OCI-LY3 (cell line): ENCODE data around the gene SNAPC4.

Experiments used
- H2AFZ ChIP-seq: fragments of 200-600, 300-600 bp; shearing (Covaris generic); 2 replicates; pipeline ENCODE4 v1.6.0; 2014; ENCODE audit warnings: antibody characterized with exemption, low read depth, low read length
- H3K27ac ChIP-seq: fragments of 200-600, 300-600 bp; sonication (generic); 2 replicates; pipeline ENCODE4 v1.5.1; 2014; ENCODE audit warnings: mild to moderate bottlenecking, low read length, moderate library complexity, mixed read lengths
- H3K27me3 ChIP-seq: fragments of 200-600, 300-600 bp; sonication (generic); 2 replicates; pipeline ENCODE4 v1.6.1; 2014; ENCODE audit warnings: low read depth, low read length, mixed read lengths
- H3K36me3 ChIP-seq: fragments of 200-600, 300-600 bp; sonication (generic); replicated peaks from 2 replicates; pipeline ENCODE3; 2014; ENCODE audit warnings: low read depth, low read length, mixed read lengths
- H3K4me1 ChIP-seq: fragments of 300-600, 200-600 bp; sonication (generic); 2 replicates; pipeline ENCODE4 v1.6.1; 2014; ENCODE audit warnings: low read length, mixed read lengths
- H3K4me2 ChIP-seq: fragments of 200-600, 300-600 bp; sonication (generic); 2 replicates; pipeline ENCODE4 v1.6.1; 2014; ENCODE audit warnings: low read length, mixed read lengths
- H3K4me3 ChIP-seq: fragments of 300-600, 200-600 bp; sonication (generic); 2 replicates; pipeline ENCODE4 v1.5.1; 2014; ENCODE audit warnings: antibody characterized with exemption, mild to moderate bottlenecking, low read length, moderate library complexity
- H3K79me2 ChIP-seq: fragments of 300-600, 200-600 bp; shearing (Covaris generic); 2 replicates; pipeline ENCODE4 v1.6.1; 2014; ENCODE audit warnings: mild to moderate bottlenecking, low read length, mixed read lengths
- H3K9ac ChIP-seq: fragments of 300-600, 200-600 bp; shearing (Covaris generic); 2 replicates; pipeline ENCODE4 v1.6.0; 2014; ENCODE audit warnings: mild to moderate bottlenecking, low read length, moderate library complexity
- H3K9me3 ChIP-seq: fragments of 200-600, 300-600 bp; shearing (Covaris generic); 2 replicates; pipeline ENCODE4 v1.6.1; 2014; ENCODE audit warnings: low read length, mixed read lengths; ENCODE audit not compliant: insufficient read depth
- H4K20me1 ChIP-seq: fragments of 200-600, 300-600 bp; sonication (generic); 2 replicates; pipeline ENCODE4 v1.6.1; 2016; ENCODE audit warnings: low read length, mixed read lengths; ENCODE audit not compliant: insufficient read depth
- EZH2phosphoT487 ChIP-seq: fragments of 200-600 bp; shearing (Covaris generic); IDR thresholded peaks from 2 replicates; pipeline ENCODE4 v1.6.1; 2018; ENCODE audit warnings: antibody characterized with exemption, mixed run types, low read depth
- TF ChIP-seq, protein P1 (sequence below): fragments of 200-600, 300-600 bp; sonication (generic); IDR thresholded peaks from 2 replicates; pipeline ENCODE4 v1.5.1; 2014; ENCODE audit warnings: antibody characterized with exemption, low read length, low read depth

The SNAPC4 gene

DNA sequence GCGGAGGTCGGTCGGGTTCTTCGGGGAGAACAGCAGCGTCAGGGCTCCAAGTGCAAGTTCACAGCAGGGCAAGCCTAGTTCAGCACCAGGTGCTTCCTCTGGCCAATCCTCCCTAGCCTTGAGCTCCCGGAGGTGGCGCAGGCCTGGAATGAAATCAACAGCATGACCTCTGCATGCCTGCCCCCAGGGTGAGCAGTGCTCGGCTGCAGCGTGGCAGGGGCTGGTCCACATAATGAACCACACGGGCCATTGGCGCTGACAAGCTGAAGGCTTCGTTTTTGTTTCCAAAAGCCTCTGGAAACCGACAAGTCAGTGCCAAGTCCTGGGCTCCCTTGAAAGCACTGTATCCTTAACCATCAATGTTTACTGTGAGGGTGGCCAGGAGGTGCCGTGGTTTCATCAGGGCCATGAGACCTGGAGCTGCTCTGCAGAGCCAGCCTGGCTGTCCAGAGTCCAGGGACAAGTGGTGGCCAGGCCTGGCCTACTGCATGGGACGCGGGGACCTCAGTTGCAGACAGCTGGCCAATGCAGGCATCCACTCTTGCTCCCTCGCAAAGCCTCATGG is 41.8 kb upstream of the SNAPC4 start:
- Histone ChIP-seq H3K4me1 (peaks cover 14% of the 10 kb centered on the region), H4K20me1 (peaks cover 18% of the 10 kb centered on the region), H3K9me3 (no peaks in the 10 kb centered on the region), H3K4me2 (no peak overlapping the region), H3K27me3 (no peaks in the 10 kb centered on the region), H3K79me2 (peaks cover 27% of the 10 kb centered on the region), H3K9ac (no peak overlapping the region), H3K4me3 (no peak overlapping the region), H3K27ac (no peak overlapping the region), H3K36me3 (peaks cover 31% of the 10 kb centered on the region), H2AFZ (no peak overlapping the region)
- TF ChIP-seq, protein P1, sequence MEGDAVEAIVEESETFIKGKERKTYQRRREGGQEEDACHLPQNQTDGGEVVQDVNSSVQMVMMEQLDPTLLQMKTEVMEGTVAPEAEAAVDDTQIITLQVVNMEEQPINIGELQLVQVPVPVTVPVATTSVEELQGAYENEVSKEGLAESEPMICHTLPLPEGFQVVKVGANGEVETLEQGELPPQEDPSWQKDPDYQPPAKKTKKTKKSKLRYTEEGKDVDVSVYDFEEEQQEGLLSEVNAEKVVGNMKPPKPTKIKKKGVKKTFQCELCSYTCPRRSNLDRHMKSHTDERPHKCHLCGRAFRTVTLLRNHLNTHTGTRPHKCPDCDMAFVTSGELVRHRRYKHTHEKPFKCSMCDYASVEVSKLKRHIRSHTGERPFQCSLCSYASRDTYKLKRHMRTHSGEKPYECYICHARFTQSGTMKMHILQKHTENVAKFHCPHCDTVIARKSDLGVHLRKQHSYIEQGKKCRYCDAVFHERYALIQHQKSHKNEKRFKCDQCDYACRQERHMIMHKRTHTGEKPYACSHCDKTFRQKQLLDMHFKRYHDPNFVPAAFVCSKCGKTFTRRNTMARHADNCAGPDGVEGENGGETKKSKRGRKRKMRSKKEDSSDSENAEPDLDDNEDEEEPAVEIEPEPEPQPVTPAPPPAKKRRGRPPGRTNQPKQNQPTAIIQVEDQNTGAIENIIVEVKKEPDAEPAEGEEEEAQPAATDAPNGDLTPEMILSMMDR = no peak
- TF ChIP-seq EZH2phosphoT487 = no peak

DNA sequence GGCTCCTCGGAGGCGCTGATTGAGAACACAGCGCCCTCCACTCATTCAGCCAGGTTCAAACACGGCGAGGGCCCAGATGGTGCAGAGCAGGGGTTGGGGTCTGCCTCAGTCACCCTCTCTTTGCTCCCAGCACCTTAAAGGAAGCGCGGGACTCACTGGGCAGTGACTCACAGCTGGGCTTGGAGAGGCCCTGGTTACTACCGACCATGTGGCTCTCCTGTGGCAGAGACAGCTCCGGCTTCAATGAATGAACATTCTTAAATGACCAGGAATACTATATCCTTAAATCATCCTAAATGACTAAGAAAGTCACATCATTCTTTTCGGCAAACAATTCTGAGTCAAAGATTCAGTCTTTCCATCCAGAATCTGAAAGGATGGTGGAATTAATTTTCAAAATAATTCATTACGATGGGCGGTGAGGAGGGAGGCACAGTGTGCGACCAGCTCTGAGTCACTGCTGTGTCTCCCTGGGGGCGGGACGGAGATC is 41.3 kb upstream of the SNAPC4 start:
- Histone ChIP-seq H2AFZ (no peak overlapping the region), H3K4me1 (peaks cover 14% of the 10 kb centered on the region), H3K79me2 (peaks cover 32% of the 10 kb centered on the region), H3K27ac (no peak overlapping the region), H3K27me3 (no peaks in the 10 kb centered on the region), H3K4me2 (no peak overlapping the region), H3K9ac (no peak overlapping the region), H3K4me3 (no peak overlapping the region), H3K9me3 (no peaks in the 10 kb centered on the region), H3K36me3 (peaks cover 27% of the 10 kb centered on the region), H4K20me1 (peaks cover 20% of the 10 kb centered on the region)
- TF ChIP-seq, protein P1 = no peak
- no peak for TF ChIP-seq EZH2phosphoT487

DNA sequence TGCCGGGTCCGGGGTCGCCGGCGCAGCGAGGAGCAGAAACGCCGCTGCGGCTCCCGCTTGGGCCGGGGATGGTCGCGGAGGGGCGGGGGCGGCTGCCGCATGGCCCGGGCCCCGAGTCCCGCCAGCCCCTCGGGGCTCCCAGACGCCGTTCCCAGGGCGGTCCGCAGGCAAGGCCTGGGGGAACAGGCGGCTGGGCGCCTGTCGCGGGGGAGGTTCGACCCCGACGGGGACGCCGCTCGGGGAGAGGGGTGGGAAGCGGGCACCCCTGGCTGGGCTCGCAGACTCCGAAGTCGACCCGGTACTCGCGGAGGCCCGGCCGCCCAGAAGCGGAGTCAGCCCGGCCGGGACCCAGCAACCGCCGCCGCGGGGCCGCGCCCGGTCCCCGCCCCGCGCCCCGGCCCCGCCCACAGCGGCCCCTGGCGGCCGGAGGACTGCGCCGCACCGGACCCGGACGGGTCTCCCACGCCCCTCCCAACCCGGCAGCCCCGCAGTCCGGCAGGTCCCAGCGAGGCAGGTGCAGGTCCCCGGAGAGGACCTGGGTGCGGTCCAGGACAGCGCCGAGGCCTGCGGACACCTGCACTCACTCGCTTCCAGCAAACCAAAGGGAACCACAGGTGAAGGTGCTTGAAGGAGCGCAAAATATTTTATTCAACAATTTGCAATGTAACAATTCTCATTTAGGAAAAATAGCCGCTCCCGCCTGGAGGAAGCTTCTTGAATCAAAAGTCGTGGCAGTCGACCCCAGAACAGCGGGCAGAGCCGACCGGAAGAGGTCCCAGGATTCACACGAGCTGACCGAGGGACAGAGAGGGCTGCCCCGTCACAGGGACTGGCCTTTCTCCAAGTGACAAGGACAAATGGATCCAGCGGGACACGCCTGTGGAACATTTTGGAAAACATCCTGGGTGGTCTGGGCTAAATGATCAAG is 39.8 kb upstream of the SNAPC4 start, which contains the start of gene INPP5E:
Gene INPP5E (minus strand): TSS at position 365 of the 928 bp plus-strand sequence. CDS start 426 bp downstream, outside the sequence.
- Histone ChIP-seq H3K36me3 (peaks cover 19% of the 10 kb centered on the region), H3K4me2 (peak within 1 kb of the TSS; percentile 87), H3K9me3 (no peaks in the 10 kb centered on the region), H3K79me2 (peaks cover 45% of the 10 kb centered on the region), H4K20me1 (peaks cover 27% of the 10 kb centered on the region), H3K4me3 (peak within 1 kb of the TSS; percentile 90), H3K27ac (peak within 1 kb of the TSS; percentile 34), H3K9ac (peak within 1 kb of the TSS; percentile 84), H3K4me1 (peaks cover 14% of the 10 kb centered on the region), H3K27me3 (no peaks in the 10 kb centered on the region), H2AFZ (no peak within 1 kb of the TSS)
- TF ChIP-seq, protein P1 = peak; percentile 45
- TF ChIP-seq EZH2phosphoT487 = no peak
